ENCODE data around the gene DACT2.

Gene DACT2

GRCh38 chr6:168364793-168365421 lies 45.3 kb upstream of the DACT2 start:
- no peak for ATAC-seq
- no peak for TF ChIP-seq PATZ1 (CRISPR knock-in tag; IDR thresholded peaks at IDR 0.05; ENCODE audit: borderline replicate concordance)
- TF ChIP-seq TOX (CRISPR knock-in tag; IDR thresholded peaks at IDR 0.05; ENCODE audit: borderline replicate concordance): no peak
- TF ChIP-seq SNAI2 (CRISPR knock-in tag; IDR thresholded peaks at IDR 0.05): no peak
- TF ChIP-seq ZNF70 (CRISPR knock-in tag; IDR thresholded peaks at IDR 0.05): no peak
- TF ChIP-seq ISL1 (CRISPR knock-in tag; IDR thresholded peaks at IDR 0.05): no peak
- no peak for TF ChIP-seq RARB (CRISPR knock-in tag; IDR thresholded peaks at IDR 0.05)
- no peak for TF ChIP-seq BACH2 (CRISPR knock-in tag; IDR thresholded peaks at IDR 0.05; ENCODE audit: borderline replicate concordance)
- no peak for TF ChIP-seq CREB5 (CRISPR knock-in tag; IDR thresholded peaks at IDR 0.05; ENCODE audit: low read depth)
- TF ChIP-seq GLIS3 (CRISPR knock-in tag; IDR thresholded peaks at IDR 0.05): no peak
- TF ChIP-seq ARNTL (CRISPR knock-in tag; IDR thresholded peaks at IDR 0.05; ENCODE audit: borderline replicate concordance, low read depth): no peak
- TF ChIP-seq TSHZ2 (CRISPR knock-in tag; IDR thresholded peaks at IDR 0.05): no peak
- no peak for TF ChIP-seq ZC3H10 (CRISPR knock-in tag; IDR thresholded peaks at IDR 0.05)
- TF ChIP-seq ZFP30 (CRISPR knock-in tag; IDR thresholded peaks at IDR 0.05): no peak
- TF ChIP-seq POU6F1 (CRISPR knock-in tag; IDR thresholded peaks at IDR 0.05; ENCODE audit: borderline replicate concordance, low read depth): no peak
- no peak for TF ChIP-seq ZFP3 (CRISPR knock-in tag; IDR thresholded peaks at IDR 0.05)
- TF ChIP-seq CSRNP3 (CRISPR knock-in tag; IDR thresholded peaks at IDR 0.05): no peak
- TF ChIP-seq CSDC2 (CRISPR knock-in tag; IDR thresholded peaks at IDR 0.05): no peak

GRCh38 chr6:168363811-168364792 lies 44.5 kb upstream of the DACT2 start:
- no peak for ATAC-seq
- TF ChIP-seq SNAI2 (CRISPR knock-in tag; IDR thresholded peaks at IDR 0.05) (no peak), TSHZ2 (CRISPR knock-in tag; IDR thresholded peaks at IDR 0.05) (no peak), ZFP3 (CRISPR knock-in tag; IDR thresholded peaks at IDR 0.05) (no peak), ZNF565 (CRISPR knock-in tag; conservative IDR thresholded peaks at IDR 0.05; ENCODE audit: low read depth) (no peak), ZNF70 (CRISPR knock-in tag; IDR thresholded peaks at IDR 0.05) (no peak), ZFP30 (CRISPR knock-in tag; IDR thresholded peaks at IDR 0.05) (no peak), ZC3H10 (CRISPR knock-in tag; IDR thresholded peaks at IDR 0.05) (no peak), POU6F1 (CRISPR knock-in tag; IDR thresholded peaks at IDR 0.05; ENCODE audit: borderline replicate concordance, low read depth) (no peak), BACH2 (CRISPR knock-in tag; IDR thresholded peaks at IDR 0.05; ENCODE audit: borderline replicate concordance) (no peak), CSDC2 (CRISPR knock-in tag; IDR thresholded peaks at IDR 0.05) (no peak), ZNF8 (CRISPR knock-in tag; IDR thresholded peaks at IDR 0.05) (no peak), PPARA (CRISPR knock-in tag; IDR thresholded peaks at IDR 0.05; ENCODE audit: borderline replicate concordance) (no peak), PATZ1 (CRISPR knock-in tag; IDR thresholded peaks at IDR 0.05; ENCODE audit: borderline replicate concordance) (no peak), RARB (CRISPR knock-in tag; IDR thresholded peaks at IDR 0.05) (no peak)
